Measurements from ENCODE around the gene ALCAM.
A peak's percentile ranks its signal among the peaks of the same experiment; 100 is the strongest.

ALCAM gene

GRCh38 chr3:105362021-105362665, 4.6 kb upstream of the ALCAM start:
- H3K36me3 ChIP-seq (ENCODE audit: insufficient read depth, low read length): no peaks in the 10 kb centered on the region
- no peaks in the 10 kb centered on the region for H3K9me3 ChIP-seq (ENCODE audit: low read depth, low read length)
- H3K9ac ChIP-seq (ENCODE audit: insufficient read length): no peak overlapping the region
- no peak overlapping the region for H3K27ac ChIP-seq
- TF ChIP-seq EZH2 (IDR thresholded peaks at IDR 0.05): no peak
- TF ChIP-seq POLR2AphosphoS5 (IDR thresholded peaks at IDR 0.05; ENCODE audit: borderline replicate concordance, low read depth, low read length): no peak
- DNase-seq (ENCODE audit: low read depth, low spot score): no peak
- no peak overlapping the region for H3K4me3 ChIP-seq

- no peaks in the 10 kb centered on the region for H3K9me3 ChIP-seq (ENCODE audit: low read depth, low read length)
- TF ChIP-seq FOXP2 (optimal IDR thresholded peaks at IDR 0.05; ENCODE audit: control extremely low read depth, extremely low read length, insufficient read depth): no peak
- TF ChIP-seq EZH2 (IDR thresholded peaks at IDR 0.05): no peak
- TF ChIP-seq POLR2AphosphoS5 (IDR thresholded peaks at IDR 0.05; ENCODE audit: borderline replicate concordance, low read depth, low read length): no peak
- no peak overlapping the region for H3K27ac ChIP-seq
- no peaks in the 10 kb centered on the region for H3K36me3 ChIP-seq (ENCODE audit: insufficient read depth, low read length)
- no peak overlapping the region for H3K4me3 ChIP-seq
- no peak overlapping the region for H3K9ac ChIP-seq (ENCODE audit: insufficient read length)
- no peak for DNase-seq (ENCODE audit: low read depth, low spot score)
Measured at GRCh38 chr3:105364128-105364527, 2.6 kb upstream of the ALCAM start.

GRCh38 chr3:105365081-105365390, 1.7 kb upstream of the ALCAM start:
- H3K9me3 ChIP-seq (ENCODE audit: low read depth, low read length): no peaks in the 10 kb centered on the region
- peak overlapping the region; percentile 95 for H3K4me3 ChIP-seq
- TF ChIP-seq FOXP2 (optimal IDR thresholded peaks at IDR 0.05; ENCODE audit: control extremely low read depth, extremely low read length, insufficient read depth) (no peak), POLR2AphosphoS5 (IDR thresholded peaks at IDR 0.05; ENCODE audit: borderline replicate concordance, low read depth, low read length) (no peak), EZH2 (IDR thresholded peaks at IDR 0.05) (no peak)
- H3K36me3 ChIP-seq (ENCODE audit: insufficient read depth, low read length): no peaks in the 10 kb centered on the region
- no peak for DNase-seq (ENCODE audit: low read depth, low spot score)
- peak overlapping the region; percentile 47 for H3K9ac ChIP-seq (ENCODE audit: insufficient read length)
- peak overlapping the region; percentile 33; the same call in 1 of the 2 replicates for H3K27ac ChIP-seq

- peak overlapping the region; percentile 95 for H3K4me3 ChIP-seq
- H3K9ac ChIP-seq (ENCODE audit: insufficient read length): peak overlapping the region; percentile 47
- DNase-seq (ENCODE audit: low read depth, low spot score): no peak
- TF ChIP-seq FOXP2 (optimal IDR thresholded peaks at IDR 0.05; ENCODE audit: control extremely low read depth, extremely low read length, insufficient read depth): no peak
- TF ChIP-seq POLR2AphosphoS5 (IDR thresholded peaks at IDR 0.05; ENCODE audit: borderline replicate concordance, low read depth, low read length): no peak
- no peak for TF ChIP-seq EZH2 (IDR thresholded peaks at IDR 0.05)
- H3K27ac ChIP-seq: 0 out of 2 replicates have a peak overlapping the region, but pooled peaks have one; percentile 33
- H3K9me3 ChIP-seq (ENCODE audit: low read depth, low read length): no peaks in the 10 kb centered on the region
- H3K36me3 ChIP-seq (ENCODE audit: insufficient read depth, low read length): no peaks in the 10 kb centered on the region
Measured at GRCh38 chr3:105365391-105366325, 1.1 kb upstream of the ALCAM start.

GRCh38 chr3:105367063-105367405, 325 bp downstream of the ALCAM start:
- TF ChIP-seq FOXP2 (optimal IDR thresholded peaks at IDR 0.05; ENCODE audit: control extremely low read depth, extremely low read length, insufficient read depth) (no peak), POLR2AphosphoS5 (IDR thresholded peaks at IDR 0.05; ENCODE audit: borderline replicate concordance, low read depth, low read length) (no peak), EZH2 (IDR thresholded peaks at IDR 0.05) (no peak)
- Histone ChIP-seq H3K4me3 (peak overlapping the region; percentile 95), H3K9ac (ENCODE audit: insufficient read length) (peak overlapping the region; percentile 82), H3K27ac (no peak overlapping the region), H3K9me3 (ENCODE audit: low read depth, low read length) (no peaks in the 10 kb centered on the region), H3K36me3 (ENCODE audit: insufficient read depth, low read length) (no peaks in the 10 kb centered on the region)
- no peak for DNase-seq (ENCODE audit: low read depth, low spot score)

GRCh38 chr3:105367406-105368213, 901 bp downstream of the ALCAM start:
- Histone ChIP-seq H3K4me3 (peak overlapping the region; percentile 95), H3K9ac (ENCODE audit: insufficient read length) (peak overlapping the region; percentile 82), H3K27ac (no peak overlapping the region), H3K9me3 (ENCODE audit: low read depth, low read length) (no peaks in the 10 kb centered on the region), H3K36me3 (ENCODE audit: insufficient read depth, low read length) (no peaks in the 10 kb centered on the region)
- TF ChIP-seq POLR2AphosphoS5 (IDR thresholded peaks at IDR 0.05; ENCODE audit: borderline replicate concordance, low read depth, low read length) (no peak), EZH2 (IDR thresholded peaks at IDR 0.05) (no peak)
- DNase-seq (ENCODE audit: low read depth, low spot score): no peak

- Histone ChIP-seq H3K4me3 (peak overlapping the region; percentile 95), H3K27ac (peak overlapping the region; percentile 47), H3K9me3 (ENCODE audit: low read depth, low read length) (no peaks in the 10 kb centered on the region; the same call in 1 of the 2 replicates), H3K36me3 (ENCODE audit: insufficient read depth, low read length) (no peaks in the 10 kb centered on the region), H3K9ac (ENCODE audit: insufficient read length) (peak overlapping the region; percentile 82)
- TF ChIP-seq FOXP2 (optimal IDR thresholded peaks at IDR 0.05; ENCODE audit: control extremely low read depth, extremely low read length, insufficient read depth) (no peak), EZH2 (IDR thresholded peaks at IDR 0.05) (no peak), POLR2AphosphoS5 (IDR thresholded peaks at IDR 0.05; ENCODE audit: borderline replicate concordance, low read depth, low read length) (no peak)
- no peak for DNase-seq (ENCODE audit: low read depth, low spot score)
Measured at GRCh38 chr3:105368566-105369499, 2.1 kb downstream of the ALCAM start.

Measured in SK-N-MC (cell line).